GM10266 (cell line): ENCODE data around the gene ADGRG3.

ENCODE experiments used
- DNase-seq: peaks from one replicate; pipeline ENCODE4 v3.0.0; 2012; ENCODE audit errors: extremely low spot score
- CTCF ChIP-seq: IDR thresholded peaks from 2 replicates; pipeline ENCODE4 v1.5.1; 2012; ENCODE audit warnings: mild to moderate bottlenecking, low read depth; ENCODE audit not compliant: control insufficient read depth, insufficient read depth; ENCODE audit errors: missing control alignments

The ADGRG3 gene

GRCh38 chr16:57656342-57656955 lies 11.7 kb upstream of the ADGRG3 start:
- no peak for DNase-seq
- no peak for TF ChIP-seq CTCF

GRCh38 chr16:57657228-57657627 lies 10.9 kb upstream of the ADGRG3 start:
- DNase-seq: no peak
- TF ChIP-seq CTCF: no peak

GRCh38 chr16:57658130-57658877 lies 9.8 kb upstream of the ADGRG3 start:
- no peak for DNase-seq
- no peak for TF ChIP-seq CTCF

- no peak for TF ChIP-seq CTCF
- DNase-seq: no peak
Measured at GRCh38 chr16:57658878-57659674, 9.0 kb upstream of the ADGRG3 start.

GRCh38 chr16:57660715-57661463 lies 7.2 kb upstream of the ADGRG3 start:
- no peak for TF ChIP-seq CTCF
- no peak for DNase-seq

GRCh38 chr16:57661510-57661909 lies 6.6 kb upstream of the ADGRG3 start:
- TF ChIP-seq CTCF: no peak
- no peak for DNase-seq
